Measurements from ENCODE around the gene ERC2. TPM values are rescaled to one million over a fixed set of nuclear protein-coding genes. Genes with fewer than 3 reads are reported as not detected.

ERC2 gene
- total RNA-seq, 1 donor from 2014 or later: 48.3 TPM

DNA sequence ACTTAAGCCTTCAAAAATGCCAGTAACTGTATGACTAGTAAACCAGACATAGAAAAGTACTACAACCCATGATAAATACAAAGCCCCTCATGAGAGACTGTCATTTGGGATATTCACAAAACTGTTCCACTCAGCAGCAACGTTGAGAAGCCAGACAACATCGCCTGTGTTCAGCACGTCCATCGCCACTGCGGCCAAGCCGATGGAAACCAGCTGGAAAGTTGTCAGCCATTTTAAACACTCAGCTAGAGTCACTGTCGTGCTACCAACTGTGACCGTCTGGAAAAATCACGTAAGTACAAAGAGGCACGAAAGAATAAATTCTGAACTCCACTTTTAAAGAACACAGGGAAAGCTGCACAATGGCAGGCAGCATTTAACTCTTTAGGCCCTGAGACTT, 640.5 kb downstream of the ERC2 start:
- no peak overlapping the region for H3K4me3 Mint-ChIP-seq (ENCODE audit: unreplicated experiment)

DNA sequence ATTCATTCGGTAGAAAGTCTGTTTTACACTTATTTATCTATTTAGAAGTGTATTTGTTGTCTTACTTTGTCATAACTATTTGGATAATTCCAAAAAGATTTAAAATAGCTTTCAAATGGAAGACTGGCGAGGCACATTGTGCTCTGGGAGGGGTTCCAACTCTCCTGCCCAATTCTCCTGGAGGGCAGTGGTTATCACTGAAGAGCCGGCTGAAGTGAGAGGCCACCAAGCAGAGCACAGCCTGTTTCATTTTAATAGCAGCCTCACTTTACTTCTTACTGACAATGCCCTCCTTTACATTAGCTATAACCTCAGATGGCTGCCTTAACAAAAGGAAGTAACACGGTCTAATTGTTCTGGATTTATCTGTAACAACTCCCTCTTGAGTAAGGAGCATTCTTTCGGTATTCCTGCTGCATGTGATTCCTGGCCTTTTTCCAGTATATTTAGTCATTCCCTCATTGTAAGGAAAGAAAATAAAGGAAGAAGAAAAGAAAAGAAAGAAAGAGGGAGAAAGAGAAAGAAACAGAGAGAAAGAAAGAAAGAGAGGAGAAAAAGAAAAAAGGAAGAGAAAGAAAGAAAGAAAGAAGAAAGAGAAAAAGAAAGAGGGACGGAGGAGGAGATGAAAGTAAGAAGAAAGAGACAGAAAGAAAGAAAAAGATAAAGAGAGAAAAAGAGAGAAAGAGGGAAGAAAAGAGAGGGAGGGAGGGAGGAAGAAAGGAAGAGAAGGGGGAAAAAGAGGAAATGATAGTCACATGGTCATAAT, 641.4 kb downstream of the ERC2 start:
- no peaks in the 10 kb centered on the region for H3K27me3 Mint-ChIP-seq (ENCODE audit: unreplicated experiment)
- H3K36me3 Mint-ChIP-seq (ENCODE audit: unreplicated experiment): no peaks in the 10 kb centered on the region
- H3K4me3 Mint-ChIP-seq (ENCODE audit: unreplicated experiment): no peak overlapping the region
- no peaks in the 10 kb centered on the region for H3K4me1 Mint-ChIP-seq (ENCODE audit: low read depth, unreplicated experiment)
- H3K9me3 Mint-ChIP-seq (ENCODE audit: unreplicated experiment): no peaks in the 10 kb centered on the region
- no peak for TF ChIP-seq CTCF (IDR thresholded peaks at IDR 0.05; ENCODE audit: partially characterized antibody, unreplicated experiment)
- no peak overlapping the region for H3K27ac Mint-ChIP-seq (ENCODE audit: unreplicated experiment)
- DNase-seq: no peak

More for the DNA sequence above, 640.5 kb downstream of the ERC2 start:
- no peak for DNase-seq
- TF ChIP-seq CTCF (IDR thresholded peaks at IDR 0.05; ENCODE audit: partially characterized antibody, unreplicated experiment): no peak
- Mint-ChIP-seq H3K4me1 (ENCODE audit: low read depth, unreplicated experiment) (no peaks in the 10 kb centered on the region), H3K9me3 (ENCODE audit: unreplicated experiment) (no peaks in the 10 kb centered on the region), H3K36me3 (ENCODE audit: unreplicated experiment) (no peaks in the 10 kb centered on the region), H3K27me3 (ENCODE audit: unreplicated experiment) (peaks cover under 1% of the 10 kb centered on the region), H3K27ac (ENCODE audit: unreplicated experiment) (no peak overlapping the region)

DNA sequence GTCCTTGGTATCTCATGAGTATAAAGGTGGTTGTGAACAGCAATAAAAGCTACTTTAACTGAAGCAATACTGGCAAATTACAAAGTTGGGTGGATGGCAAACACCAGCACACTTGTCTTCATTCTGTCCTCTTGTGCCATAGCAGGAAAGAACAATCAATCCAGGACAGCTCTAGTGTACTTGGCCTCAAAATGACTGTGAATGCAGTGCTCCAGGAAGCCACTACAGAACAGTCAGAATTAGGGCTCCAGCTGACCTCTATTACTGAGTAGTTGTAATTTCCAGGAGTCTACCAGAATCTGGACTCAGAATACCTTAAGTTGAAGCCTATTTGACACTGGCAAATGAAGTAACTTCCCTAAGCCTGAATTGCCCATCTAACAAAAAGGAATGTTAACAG, 642.2 kb downstream of the ERC2 start:
- DNase-seq: no peak
- H3K27ac Mint-ChIP-seq (ENCODE audit: unreplicated experiment): no peak overlapping the region
- no peaks in the 10 kb centered on the region for H3K27me3 Mint-ChIP-seq (ENCODE audit: unreplicated experiment)
- no peaks in the 10 kb centered on the region for H3K4me1 Mint-ChIP-seq (ENCODE audit: low read depth, unreplicated experiment)
- no peak overlapping the region for H3K4me3 Mint-ChIP-seq (ENCODE audit: unreplicated experiment)
- no peaks in the 10 kb centered on the region for H3K9me3 Mint-ChIP-seq (ENCODE audit: unreplicated experiment)
- no peak for TF ChIP-seq CTCF (IDR thresholded peaks at IDR 0.05; ENCODE audit: partially characterized antibody, unreplicated experiment)
- no peaks in the 10 kb centered on the region for H3K36me3 Mint-ChIP-seq (ENCODE audit: unreplicated experiment)

- no peak for TF ChIP-seq CTCF (IDR thresholded peaks at IDR 0.05; ENCODE audit: partially characterized antibody, unreplicated experiment)
- H3K36me3 Mint-ChIP-seq (ENCODE audit: unreplicated experiment): no peaks in the 10 kb centered on the region
- H3K27me3 Mint-ChIP-seq (ENCODE audit: unreplicated experiment): no peaks in the 10 kb centered on the region
- H3K4me1 Mint-ChIP-seq (ENCODE audit: low read depth, unreplicated experiment): no peaks in the 10 kb centered on the region
- H3K9me3 Mint-ChIP-seq (ENCODE audit: unreplicated experiment): no peaks in the 10 kb centered on the region
- DNase-seq: no peak
- H3K4me3 Mint-ChIP-seq (ENCODE audit: unreplicated experiment): no peak overlapping the region
- no peak overlapping the region for H3K27ac Mint-ChIP-seq (ENCODE audit: unreplicated experiment)
These were observed 643.9 kb downstream of the ERC2 start for GRCh38 chr3:55824406-55824805.

GRCh38 chr3:55823829-55824228, 644.4 kb downstream of the ERC2 start:
- Mint-ChIP-seq H3K4me1 (ENCODE audit: low read depth, unreplicated experiment) (no peaks in the 10 kb centered on the region), H3K27me3 (ENCODE audit: unreplicated experiment) (no peaks in the 10 kb centered on the region), H3K9me3 (ENCODE audit: unreplicated experiment) (no peaks in the 10 kb centered on the region), H3K4me3 (ENCODE audit: unreplicated experiment) (no peak overlapping the region), H3K27ac (ENCODE audit: unreplicated experiment) (no peak overlapping the region), H3K36me3 (ENCODE audit: unreplicated experiment) (no peaks in the 10 kb centered on the region)
- no peak for DNase-seq
- TF ChIP-seq CTCF (IDR thresholded peaks at IDR 0.05; ENCODE audit: partially characterized antibody, unreplicated experiment): no peak
